Left ventricle myocardium superior (tissue), 1 donor: ENCODE results near the gene PACSIN2. TPM values are rescaled to one million over a fixed set of nuclear protein-coding genes. Genes with fewer than 3 reads are reported as not detected.
"Not testable (repeated sequence)": the region's sequence is repeated elsewhere in the genome, so short reads cannot be mapped to it uniquely, and the experiment has no call there.

Experiments
- ATAC-seq: fragments of 200-7000 bp; cut with Tn5 transposase; one replicate; pipeline ENCODE4 v1.9.1; 2020; ENCODE audit warnings: mild to moderate bottlenecking, moderate library complexity
- DNase-seq: peaks from one replicate; pipeline ENCODE4 v3.0.0-alpha.2; 2020
- intact Hi-C: fragments of 100-400 bp; cut with micrococcal nuclease; formaldehyde crosslinking; loops from one replicate; pipeline ENCODE4 v1.11.0; 2022
- total RNA-seq: library from RNA; stranded (reverse); fragmentation: NEBNext Ultra II Directional; extraction: Animal tissue kit (Norgen Biotek cat#: 25700); gene quantifications from one replicate; pipeline ENCODE4 v1.2.1, GENCODE V29; 2021
- donor health status: DM: no; HTN: yes; CAD: no; lungs with severe emphysema.

The PACSIN2 gene
- total RNA-seq, 1 donor from 2014 or later: 63.8 TPM

- no peak for DNase-seq
- intact Hi-C loops: no loop called here
- ATAC-seq: peak; percentile 45
Measured at GRCh38 chr22:42972649-42973535, 42.1 kb downstream of the PACSIN2 start.

- DNase-seq, intact Hi-C loops, ATAC-seq: not testable (repeated sequence)
Measured at GRCh38 chr22:42971473-42971860, 43.5 kb downstream of the PACSIN2 start.

DNA sequence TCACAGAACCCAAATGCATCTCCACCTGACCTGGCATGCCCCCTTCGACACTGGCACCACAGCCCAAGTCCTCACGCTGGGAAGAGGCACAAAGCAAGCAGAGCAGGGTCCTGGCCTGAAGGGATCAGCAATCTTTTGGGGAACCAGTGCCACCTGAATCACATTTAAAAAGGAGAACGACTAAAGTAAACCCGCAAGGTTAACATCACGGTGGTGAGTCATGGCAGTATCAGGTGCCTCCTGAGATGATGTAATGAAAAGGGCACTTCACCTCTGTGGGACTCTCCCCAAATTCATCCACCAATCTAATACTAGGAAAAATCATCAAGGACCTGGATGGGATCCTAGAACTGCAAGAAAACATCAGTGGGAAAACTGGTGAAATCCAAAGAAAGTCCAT, 44.9 kb downstream of the PACSIN2 start:
- DNase-seq (no peak), ATAC-seq (no peak)
- intact Hi-C loops: no loop called here

DNA sequence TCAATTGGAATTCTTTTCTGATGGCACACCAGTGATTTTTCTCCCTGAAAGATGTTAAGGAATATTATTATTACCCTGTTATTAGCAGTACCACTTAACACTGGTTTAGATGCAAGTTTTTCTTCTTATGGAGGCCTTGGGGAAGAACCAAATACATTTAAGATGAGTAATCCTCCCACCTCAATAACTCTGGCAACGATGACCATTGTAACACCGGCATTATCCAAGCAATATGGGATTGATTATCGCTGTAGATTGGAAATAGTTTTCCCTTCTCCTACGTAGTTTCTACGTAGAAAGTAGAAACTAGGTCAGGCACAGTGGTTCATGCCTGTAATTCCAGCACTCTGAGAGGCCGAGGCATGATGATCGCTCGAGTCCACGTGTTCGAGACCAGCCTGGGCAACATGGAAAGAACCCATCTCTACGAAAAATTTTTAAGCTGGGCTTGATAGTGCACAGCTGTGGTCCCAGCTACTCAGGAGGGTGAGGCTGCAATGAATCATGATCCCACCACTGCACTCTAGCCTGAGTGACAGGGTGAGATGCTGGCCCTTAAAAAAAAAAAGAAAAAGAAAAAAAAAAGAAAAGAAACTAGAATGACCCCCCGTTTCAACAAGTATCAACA, 45.5 kb downstream of the PACSIN2 start:
- no peak for DNase-seq
- intact Hi-C loops: no loop called here
- ATAC-seq: no peak

- DNase-seq (peak; percentile 78), ATAC-seq (peak; percentile 84)
- intact Hi-C loops: no loop called here
Measured at GRCh38 chr22:42967933-42968332, 47.0 kb downstream of the PACSIN2 start.

- intact Hi-C loops: no loop called here
- DNase-seq: no peak
- no peak for ATAC-seq
Measured at GRCh38 chr22:42967005-42967404, 47.9 kb downstream of the PACSIN2 start.

DNA sequence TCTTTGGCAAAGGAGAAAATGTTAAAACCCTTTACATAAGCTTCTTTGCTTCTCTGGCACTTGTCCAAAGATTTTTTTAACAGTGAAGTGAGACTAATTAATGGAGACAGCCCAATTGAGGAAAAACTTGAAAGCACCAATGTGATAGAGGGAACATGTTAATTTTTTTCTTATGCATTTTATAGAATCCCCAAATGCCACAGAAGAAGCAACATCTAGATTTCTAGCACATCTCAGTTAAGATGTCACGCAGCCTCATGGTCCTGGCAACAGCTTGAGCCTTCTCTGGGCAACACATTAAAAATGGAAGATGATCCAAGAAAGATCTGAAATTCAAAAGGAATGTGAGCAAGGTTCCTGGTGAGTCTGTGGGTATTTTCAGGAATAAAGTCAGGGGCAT, 48.5 kb downstream of the PACSIN2 start:
- ATAC-seq (no peak), DNase-seq (no peak)
- intact Hi-C loops: no loop called here

GRCh38 chr22:42964994-42965699, 49.8 kb downstream of the PACSIN2 start:
- ATAC-seq: no peak
- DNase-seq: no peak
- intact Hi-C loops: no loop called here

GRCh38 chr22:42963231-42963595, 51.7 kb downstream of the PACSIN2 start:
- DNase-seq (no peak), ATAC-seq (no peak)
- intact Hi-C loops: no loop called here

DNA sequence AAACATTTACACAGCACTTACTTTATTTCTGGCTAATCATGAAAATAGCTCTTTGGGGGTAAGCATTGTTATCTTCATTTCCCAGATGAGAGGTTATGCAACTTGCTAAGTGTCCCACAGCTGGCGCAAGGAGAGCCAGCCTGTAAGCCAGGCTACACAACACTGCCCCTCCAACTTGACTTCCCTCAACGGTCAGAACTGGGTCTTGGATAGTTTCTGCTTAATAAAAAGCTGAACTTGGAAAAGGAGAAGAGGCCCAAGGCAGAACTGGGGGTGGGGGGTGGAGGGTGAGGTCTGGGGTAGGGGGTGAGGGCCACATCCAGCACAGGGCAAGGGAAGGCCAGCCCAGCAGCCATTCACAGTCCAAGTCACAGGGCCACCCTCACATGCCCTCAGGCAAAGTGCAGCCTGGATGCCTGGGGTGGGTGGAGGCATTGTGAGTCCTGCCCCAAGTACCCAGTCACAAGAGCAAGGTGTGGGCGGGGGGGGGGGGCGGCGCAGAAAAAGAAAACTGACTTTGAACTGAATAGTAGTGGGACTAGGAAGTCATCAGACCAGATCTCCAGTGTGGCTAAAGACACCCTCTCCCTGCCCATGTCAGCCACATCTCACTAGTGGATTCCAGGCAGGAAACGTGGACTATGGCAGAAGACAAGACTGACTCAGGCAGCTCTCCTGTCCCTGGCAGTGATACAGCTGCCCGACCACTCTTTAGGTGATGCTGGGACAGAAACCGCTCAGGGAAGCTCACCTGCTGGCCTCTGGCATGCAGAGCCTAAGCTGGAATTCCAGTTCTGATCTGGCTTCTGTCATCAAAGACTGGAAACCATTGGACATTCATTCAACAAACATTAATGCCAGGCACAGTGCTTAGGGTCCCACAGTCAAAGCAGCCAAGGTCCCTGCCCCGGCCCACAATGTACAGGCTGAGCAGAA, 52.4 kb downstream of the PACSIN2 start:
- DNase-seq: peak; percentile 45
- ATAC-seq: peak; percentile 45
- intact Hi-C loops: no loop called here

- ATAC-seq: no peak
- intact Hi-C loops: no loop called here
- DNase-seq: no peak
Measured at GRCh38 chr22:42961810-42962209, 53.1 kb downstream of the PACSIN2 start.

- intact Hi-C loops, ATAC-seq, DNase-seq: not testable (repeated sequence)
Measured at GRCh38 chr22:42961400-42961690, 53.6 kb downstream of the PACSIN2 start.

DNA sequence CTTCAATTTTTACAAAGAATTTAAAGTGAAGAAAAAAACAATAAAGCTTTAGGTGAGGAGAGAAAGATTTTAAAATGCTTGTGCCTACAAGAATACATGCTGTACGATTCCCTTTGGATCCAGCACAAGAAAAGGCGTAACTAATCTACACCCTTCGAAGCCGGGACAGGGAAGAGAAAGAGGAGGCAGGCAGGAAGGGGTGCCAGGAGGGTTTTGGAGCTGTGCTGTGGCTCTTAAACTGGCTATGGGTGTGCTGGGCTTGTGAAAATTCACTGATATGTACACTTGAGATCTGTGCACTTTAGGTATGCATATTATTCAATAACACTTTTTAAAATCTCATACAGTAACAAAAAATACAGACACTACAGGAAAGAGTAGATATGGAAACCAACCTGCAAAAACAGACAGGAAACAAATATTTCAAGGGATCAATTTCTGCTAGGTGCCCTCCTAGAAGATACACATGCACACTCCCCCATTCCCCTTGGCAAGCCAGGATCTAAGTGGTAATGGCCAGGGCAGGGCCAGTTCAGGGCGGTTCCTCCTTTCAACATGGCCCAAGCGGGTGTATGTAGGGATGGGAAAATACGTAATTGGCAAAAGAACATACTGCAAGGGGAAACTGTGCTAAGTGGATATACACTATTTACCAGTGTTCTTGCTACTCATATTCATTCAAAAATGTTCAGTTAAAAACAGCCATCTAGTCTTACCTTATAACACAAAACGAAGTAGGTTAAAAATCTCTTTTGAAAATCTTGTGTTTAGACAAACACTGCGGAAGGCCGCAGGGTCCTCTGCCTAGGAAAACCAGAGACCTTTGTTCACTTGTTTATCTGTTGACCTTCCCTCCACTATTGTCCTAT, 54.2 kb downstream of the PACSIN2 start:
- ATAC-seq: peak; percentile 20
- no peak for DNase-seq
- intact Hi-C loops: no loop called here

DNA sequence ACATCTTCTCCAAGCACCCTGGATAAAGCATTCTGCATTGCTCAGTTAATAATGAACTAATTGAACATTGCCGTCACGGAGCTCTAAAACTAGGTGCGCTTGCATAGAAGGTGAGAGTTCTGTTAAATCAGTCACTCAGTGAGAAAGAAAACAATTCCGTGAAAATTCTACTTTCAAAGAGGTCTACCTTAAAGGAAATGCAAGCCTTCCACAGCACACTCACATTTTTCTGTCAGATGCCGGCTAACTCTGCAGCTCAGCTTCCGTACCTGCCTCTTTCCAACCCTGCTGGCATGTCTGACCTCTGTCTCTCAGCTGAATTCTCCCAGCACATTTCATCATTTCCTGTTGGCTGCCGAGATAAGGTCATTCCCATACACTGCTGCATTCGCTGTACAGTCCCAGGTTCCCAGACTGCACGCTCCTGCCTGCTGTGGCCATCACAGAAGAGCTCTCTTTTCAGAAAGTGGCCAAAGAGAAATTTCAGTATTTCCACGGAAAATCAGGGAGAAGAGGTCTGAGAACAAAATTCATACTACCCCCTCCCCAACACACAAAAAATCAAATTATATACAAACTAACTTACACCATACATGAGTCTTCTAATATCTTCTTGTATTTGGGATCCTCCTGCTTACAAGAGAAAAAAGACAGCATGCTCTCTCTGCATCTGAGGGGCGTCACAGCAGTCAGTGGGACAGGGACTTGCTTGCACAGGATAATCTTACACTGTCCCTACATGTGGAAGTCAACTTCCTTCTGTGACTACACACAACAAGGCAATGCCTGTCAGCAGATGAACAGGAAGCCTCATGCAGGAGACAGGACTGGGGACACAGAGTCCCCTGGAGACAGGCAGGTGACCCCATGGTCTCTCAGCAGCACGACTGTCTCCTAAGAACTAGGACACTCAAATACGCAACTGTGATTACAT, 55.1 kb downstream of the PACSIN2 start:
- DNase-seq (peak; percentile 62), ATAC-seq (peak; percentile 90)
- intact Hi-C loops: no loop called here

GRCh38 chr22:42958937-42959336, 56.0 kb downstream of the PACSIN2 start:
- intact Hi-C loops: no loop called here
- DNase-seq (no peak), ATAC-seq (no peak)

GRCh38 chr22:42957958-42958357, 57.0 kb downstream of the PACSIN2 start:
- no peak for DNase-seq
- ATAC-seq: no peak
- intact Hi-C loops: no loop called here

GRCh38 chr22:42957544-42957943, 57.4 kb downstream of the PACSIN2 start:
- ATAC-seq: no peak
- intact Hi-C loops: no loop called here
- no peak for DNase-seq
